Keratinocyte (primary cell): Measurements from ENCODE around the gene C1GALT1C1L. TPM values are rescaled to one million over a fixed set of nuclear protein-coding genes. Genes with fewer than 3 reads are reported as not detected.

Source experiments
- DNase-seq: peaks from one replicate; pipeline ENCODE4 v3.0.0-alpha.2; 2011; ENCODE audit warnings: low read depth, missing footprints, low spot score
- FAIRE-seq: peaks from 2 replicates; lab custom pipeline; 2011; peaks lifted over from hg19 to GRCh38; lab: Jason Lieb, UNC
- H2AFZ ChIP-seq: 2 replicates; pipeline ENCODE4 v1.6.0; 2012; ENCODE audit warnings: low read length, control low read depth, inconsistent platforms; ENCODE audit not compliant: control insufficient read depth
- H3K27ac ChIP-seq: 2 replicates; pipeline ENCODE4 v1.5.1; 2011; ENCODE audit warnings: low read length; ENCODE audit not compliant: control insufficient read depth, insufficient read depth
- H3K27me3 ChIP-seq: 3 replicates; pipeline ENCODE4 v1.6.0; 2011; ENCODE audit warnings: low read length; ENCODE audit not compliant: control insufficient read depth, insufficient read depth; ENCODE audit errors: extremely low read depth
- H3K36me3 ChIP-seq, 2 experiments: 2 replicates in 1 of 2; 3 replicates in 1 of 2; pipeline ENCODE4 v1.5.1; 2011; ENCODE audit warnings: low read length in 2 of 2, mild to moderate bottlenecking in 1 of 2; ENCODE audit not compliant: control insufficient read depth in 2 of 2, insufficient read depth in 2 of 2; ENCODE audit errors: extremely low read depth in 1 of 2
- H3K4me1 ChIP-seq: 3 replicates; pipeline ENCODE4 v1.5.1; 2011; ENCODE audit warnings: low read length; ENCODE audit not compliant: control insufficient read depth, insufficient read depth; ENCODE audit errors: extremely low read depth
- H3K4me2 ChIP-seq: 3 replicates; pipeline ENCODE4 v1.6.0; 2011; ENCODE audit warnings: low read depth, low read length; ENCODE audit not compliant: control insufficient read depth, insufficient read depth; ENCODE audit errors: extremely low read depth
- H3K4me3 ChIP-seq, 3 experiments: fragments of 200-600 bp in 1 of 3; sonication (generic) in 1 of 3; 2 replicates in 2 of 3; 3 replicates in 1 of 3; pipeline ENCODE4 v1.5.1; 2011 to 2016; ENCODE audit warnings: low read length in 3 of 3, mild to moderate bottlenecking in 3 of 3, control low read depth in 2 of 3, inconsistent platforms in 1 of 3, low read depth in 1 of 3, mixed read lengths in 1 of 3, mixed run types in 1 of 3, moderate library complexity in 1 of 3; ENCODE audit not compliant: control insufficient read depth in 2 of 3, insufficient read depth in 2 of 3; ENCODE audit errors: extremely low read depth in 1 of 3
- H3K79me2 ChIP-seq: 2 replicates; pipeline ENCODE4 v1.6.0; 2012; ENCODE audit warnings: low read length; ENCODE audit not compliant: control insufficient read depth, insufficient read depth
- H3K9ac ChIP-seq: 3 replicates; pipeline ENCODE4 v1.6.0; 2011; ENCODE audit warnings: low read length; ENCODE audit not compliant: control insufficient read depth, insufficient read depth; ENCODE audit errors: extremely low read depth
- H3K9me1 ChIP-seq: 3 replicates; pipeline ENCODE4 v1.6.0; 2011; ENCODE audit warnings: low read length; ENCODE audit not compliant: control insufficient read depth, insufficient read depth; ENCODE audit errors: extremely low read depth
- H3K9me3 ChIP-seq: 2 replicates; pipeline ENCODE4 v1.5.1; 2012; ENCODE audit warnings: low read depth, low read length; ENCODE audit not compliant: control insufficient read depth
- H4K20me1 ChIP-seq: 3 replicates; pipeline ENCODE4 v1.6.0; 2011; ENCODE audit warnings: low read length; ENCODE audit not compliant: control insufficient read depth, insufficient read depth; ENCODE audit errors: extremely low read depth
- CTCF ChIP-seq, 3 experiments: IDR thresholded peaks in 1 of 3; conservative IDR thresholded peaks in 1 of 3; optimal IDR thresholded peaks in 1 of 3; 2 replicates in 2 of 3; 3 replicates in 1 of 3; pipeline versions ENCODE3 to v1.5.1; 2011; ENCODE audit warnings: low read length in 3 of 3, mild to moderate bottlenecking in 3 of 3, moderate library complexity in 2 of 3, control low read depth in 1 of 3, inconsistent platforms in 1 of 3; ENCODE audit not compliant: insufficient read depth in 2 of 3; ENCODE audit errors: extremely low read depth in 1 of 3
- EZH2 ChIP-seq: IDR thresholded peaks from one replicate; pipeline ENCODE4 v1.6.1; 2012; ENCODE audit warnings: inconsistent platforms, mild to moderate bottlenecking, low read length, moderate library complexity
- dilution Hi-C: fragments of 300-500 bp; cut with MboI; formaldehyde crosslinking; loops from one replicate; pipeline ENCODE4 v1.7.0; 2020; ENCODE audit warnings: low sequenced_read_pairs; ENCODE audit not compliant: extremely low pct_ligation_motif_present
- polyA plus RNA-seq, 5 experiments: library from polyadenylated mRNA; depleted of rRNA in 3 of 5; stranded (reverse) in 3 of 5; stranded (forward) in 1 of 5; unstranded in 1 of 5; fragments of >200 nt; gene quantifications; 1 replicate in 1 of 5; 2 replicates in 3 of 5; 3 replicates in 1 of 5; pipeline versions ENCODE4 v1.2.1 to v1.2.3, GENCODE V29; 2011 to 2012; ENCODE audit warnings: missing spikeins in 2 of 5, low read depth in 1 of 5, low replicate concordance in 1 of 5

Gene C1GALT1C1L
- polyA plus RNA-seq, 1 donor (not counting 4 experiments of a cell fraction or from before 2014, with no cell fraction given): 0.28 TPM

- FAIRE-seq (no peak), DNase-seq (no peak)
- H3K9ac ChIP-seq: no peak overlapping the region
- H3K4me2 ChIP-seq: no peak overlapping the region
- H3K9me1 ChIP-seq: no peaks in the 10 kb centered on the region
- no peak overlapping the region for H3K4me3 ChIP-seq
- no peaks in the 10 kb centered on the region for H3K79me2 ChIP-seq
- no peak for TF ChIP-seq CTCF (optimal IDR thresholded peaks at IDR 0.05 in 1 of 3, IDR thresholded peaks at IDR 0.05 in 1 of 3, conservative IDR thresholded peaks at IDR 0.05 in 1 of 3; ENCODE audit: extremely low read depth in 1 of 3, insufficient read depth in 2 of 3, low read length in 3 of 3)
- no peak for TF ChIP-seq EZH2
- H2AFZ ChIP-seq: no peak overlapping the region
- no peaks in the 10 kb centered on the region for H3K36me3 ChIP-seq
- H3K9me3 ChIP-seq: no peaks in the 10 kb centered on the region
- peaks cover 5% of the 10 kb centered on the region for H3K4me1 ChIP-seq
- H3K27me3 ChIP-seq: no peaks in the 10 kb centered on the region
- H4K20me1 ChIP-seq: no peaks in the 10 kb centered on the region
- dilution Hi-C loops: no loop called here
- no peak overlapping the region for H3K27ac ChIP-seq
These were observed 32.7 kb upstream of the C1GALT1C1L start for GRCh38 chr2:43708891-43709290.

GRCh38 chr2:43708178-43708577 lies 31.9 kb upstream of the C1GALT1C1L start:
- TF ChIP-seq CTCF (optimal IDR thresholded peaks at IDR 0.05 in 1 of 3, IDR thresholded peaks at IDR 0.05 in 1 of 3, conservative IDR thresholded peaks at IDR 0.05 in 1 of 3; ENCODE audit: extremely low read depth in 1 of 3, insufficient read depth in 2 of 3, low read length in 3 of 3) (no peak), EZH2 (no peak)
- Histone ChIP-seq H3K4me1 (peaks cover 5% of the 10 kb centered on the region), H4K20me1 (no peaks in the 10 kb centered on the region), H3K36me3 (no peaks in the 10 kb centered on the region), H3K9me3 (no peaks in the 10 kb centered on the region), H3K9ac (no peak overlapping the region), H3K4me3 (no peak overlapping the region), H3K27ac (no peak overlapping the region), H3K27me3 (no peaks in the 10 kb centered on the region), H3K4me2 (no peak overlapping the region), H3K9me1 (no peaks in the 10 kb centered on the region), H3K79me2 (no peaks in the 10 kb centered on the region), H2AFZ (no peak overlapping the region)
- no peak for DNase-seq
- dilution Hi-C loops: no loop called here
- FAIRE-seq: no peak
